Vagina (tissue), 2 donors: ENCODE data around the gene GCSAML. TPM values are rescaled to one million over a fixed set of nuclear protein-coding genes. Genes with fewer than 3 reads are reported as not detected.

Experiments used
- DNase-seq, 2 donors: peaks; one replicate each; pipeline ENCODE4 v3.0.0-alpha.2; 2017; ENCODE audit errors: extremely low spot score in 2 of 2
- H3K27ac ChIP-seq: fragments of 200-600 bp; sonication (generic); one replicate; pipeline ENCODE4 v1.5.1; 2019
- H3K27me3 ChIP-seq: fragments of 200-600 bp; sonication (generic); one replicate; pipeline ENCODE4 v1.5.1; 2019
- H3K36me3 ChIP-seq, 2 donors: fragments of 200-600 bp; sonication (generic); one replicate each; pipeline ENCODE4 v1.5.1; 2017 to 2019
- H3K4me1 ChIP-seq: fragments of 200-600 bp; sonication (generic); one replicate; pipeline ENCODE4 v1.5.1; 2019
- H3K4me3 ChIP-seq, 2 donors: fragments of 200-600 bp; sonication (generic); 1 replicate in 1 of 2; 2 replicates in 1 of 2; pipeline ENCODE4 v1.5.1; 2016 to 2019
- H3K9me3 ChIP-seq: fragments of 200-600 bp; sonication (generic); one replicate; pipeline ENCODE4 v1.5.1; 2019
- CTCF ChIP-seq, 3 experiments: fragments of 450-650 bp in 2 of 3; fragments of 200-600 bp in 1 of 3; sonication (generic) in 1 of 3; IDR thresholded peaks; one replicate each; pipeline ENCODE4 v1.5.1; 2017 to 2019; ENCODE audit warnings: antibody characterized with exemption in 3 of 3, mild to moderate bottlenecking in 2 of 3, moderate library complexity in 2 of 3
- POLR2A ChIP-seq, 2 donors: fragments of 450-650 bp; IDR thresholded peaks; one replicate each; pipeline ENCODE4 v1.6.1; 2017; ENCODE audit warnings: antibody characterized with exemption in 2 of 2, mild to moderate bottlenecking in 2 of 2, moderate library complexity in 2 of 2
- POLR2AphosphoS5 ChIP-seq, 2 donors: sonication (generic); formaldehyde crosslinking; IDR thresholded peaks; one replicate each; pipeline ENCODE4 v1.9.0; 2017; ENCODE audit warnings: antibody characterized with exemption in 2 of 2, mild to moderate bottlenecking in 2 of 2, low read depth in 1 of 2; ENCODE audit not compliant: insufficient read depth in 1 of 2
- intact Hi-C: fragments of 100-400 bp; cut with DNase I; formaldehyde crosslinking; loops from one replicate; pipeline ENCODE4 v1.15.1; 2023
- total RNA-seq: library from RNA; depleted of rRNA; stranded (reverse); fragments of >200 nt; gene quantifications from one replicate; pipeline ENCODE4 v1.2.3, GENCODE V29; 2016

GCSAML gene
- total RNA-seq, 1 donor from 2014 or later, result not detected

GRCh38 chr1:247548092-247548491, 842 bp upstream of the GCSAML start:
- Histone ChIP-seq H3K9me3 (no peaks in the 10 kb centered on the region), H3K36me3 (no peaks in the 10 kb centered on the region), H3K27ac (no peak overlapping the region), H3K4me1 (no peaks in the 10 kb centered on the region), H3K27me3 (no peaks in the 10 kb centered on the region), H3K4me3 (no peak overlapping the region)
- DNase-seq, result no peak
- no peak for TF ChIP-seq POLR2A (IDR thresholded peaks at IDR 0.05)
- TF ChIP-seq POLR2AphosphoS5 (IDR thresholded peaks at IDR 0.05; ENCODE audit: insufficient read depth in 1 of 2, low read depth in 1 of 2), result no peak
- intact Hi-C loops, result no loop called here

DNA sequence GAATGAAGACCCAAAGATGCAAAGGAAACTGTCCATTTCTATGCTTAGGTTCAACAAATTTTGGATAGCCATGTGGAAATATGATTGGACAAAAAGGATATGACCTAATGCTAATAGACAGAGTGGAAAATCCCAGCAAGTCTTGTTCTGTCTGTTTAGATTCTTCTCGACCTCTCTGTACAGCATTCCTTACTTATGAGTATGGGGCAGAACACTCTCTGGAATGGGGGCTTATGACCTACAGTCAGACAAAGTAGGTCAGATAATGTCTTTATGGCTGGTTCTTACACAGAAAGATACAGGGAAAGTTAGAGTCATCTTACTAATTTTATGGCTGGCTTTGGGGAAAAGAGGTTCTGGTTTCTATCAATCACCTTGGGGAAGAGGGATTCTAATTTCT, 2.8 kb downstream of the GCSAML start:
- Histone ChIP-seq H3K27me3 (no peaks in the 10 kb centered on the region), H3K9me3 (no peaks in the 10 kb centered on the region), H3K27ac (no peak overlapping the region), H3K36me3 (no peaks in the 10 kb centered on the region), H3K4me1 (no peaks in the 10 kb centered on the region), H3K4me3 (no peak overlapping the region)
- DNase-seq, result no peak
- TF ChIP-seq CTCF (IDR thresholded peaks at IDR 0.05), result no peak
- no peak for TF ChIP-seq POLR2A (IDR thresholded peaks at IDR 0.05)
- no peak for TF ChIP-seq POLR2AphosphoS5 (IDR thresholded peaks at IDR 0.05; ENCODE audit: insufficient read depth in 1 of 2, low read depth in 1 of 2)
- intact Hi-C loops, result no loop called here

DNA sequence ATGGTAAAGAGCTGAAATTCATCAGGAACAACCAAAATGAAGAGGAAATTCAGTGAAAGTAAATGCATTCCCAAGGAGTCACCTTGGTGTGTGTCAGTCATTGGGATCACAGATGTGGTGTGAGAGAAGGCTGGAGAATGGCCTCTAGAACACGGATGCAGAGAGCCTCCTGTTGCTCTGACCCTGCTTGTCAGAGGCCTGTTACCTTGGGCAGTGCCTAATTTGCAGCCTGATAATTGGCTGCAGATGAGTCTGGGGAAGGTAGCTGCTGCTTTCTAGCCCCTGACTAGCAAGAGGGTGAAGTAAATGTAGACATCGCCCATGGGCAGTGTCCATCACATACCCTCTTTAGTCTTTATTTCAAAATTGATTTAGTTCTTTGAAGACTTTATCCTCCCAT, 3.3 kb downstream of the GCSAML start:
- Histone ChIP-seq H3K9me3 (no peaks in the 10 kb centered on the region), H3K27ac (no peak overlapping the region), H3K4me3 (no peak overlapping the region), H3K27me3 (no peaks in the 10 kb centered on the region), H3K4me1 (no peaks in the 10 kb centered on the region), H3K36me3 (no peaks in the 10 kb centered on the region)
- DNase-seq, result no peak
- intact Hi-C loops, result no loop called here
- TF ChIP-seq POLR2AphosphoS5 (IDR thresholded peaks at IDR 0.05; ENCODE audit: insufficient read depth in 1 of 2, low read depth in 1 of 2), result no peak
- TF ChIP-seq POLR2A (IDR thresholded peaks at IDR 0.05), result no peak
- no peak for TF ChIP-seq CTCF (IDR thresholded peaks at IDR 0.05)

DNA sequence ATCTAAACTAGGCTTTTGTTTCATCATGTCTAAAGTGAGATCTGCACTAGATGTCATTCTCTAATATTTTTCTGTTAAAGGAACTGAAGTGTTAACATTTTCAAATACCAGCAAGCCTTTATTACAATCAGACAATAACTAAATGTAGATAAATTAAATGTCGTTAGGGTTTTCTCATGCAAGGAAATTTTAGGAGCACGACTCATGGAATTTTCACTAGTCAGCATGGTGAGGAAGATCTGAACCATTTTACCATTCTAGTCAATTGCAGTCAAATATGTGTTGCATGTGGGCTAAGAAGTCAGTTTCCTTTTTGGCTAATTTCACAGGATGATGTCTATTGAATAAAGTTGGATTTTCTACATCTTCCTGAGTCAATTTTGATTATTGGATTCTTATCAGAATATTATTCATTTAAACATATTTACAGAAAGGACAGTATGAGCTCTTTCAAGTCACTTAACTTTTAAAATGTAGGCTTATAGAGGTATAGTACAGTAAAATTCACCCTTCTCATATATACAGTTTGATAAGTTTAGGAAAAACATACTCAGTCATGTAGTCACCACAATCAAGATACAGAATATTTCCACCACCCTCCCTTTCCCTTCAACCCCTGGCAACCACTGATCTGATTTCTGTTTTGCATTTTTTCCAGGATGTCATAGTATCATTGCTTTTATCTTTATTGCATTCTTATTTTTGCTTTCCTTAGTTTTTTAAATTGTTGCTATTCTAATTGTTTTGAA, 9.2 kb downstream of the GCSAML start:
- no peaks in the 10 kb centered on the region for H3K36me3 ChIP-seq
- no peaks in the 10 kb centered on the region for H3K27me3 ChIP-seq
- TF ChIP-seq POLR2A (IDR thresholded peaks at IDR 0.05), result no peak
- TF ChIP-seq POLR2AphosphoS5 (IDR thresholded peaks at IDR 0.05; ENCODE audit: insufficient read depth in 1 of 2, low read depth in 1 of 2), result no peak
- TF ChIP-seq CTCF (IDR thresholded peaks at IDR 0.05), result no peak
- no peak overlapping the region for H3K27ac ChIP-seq
- no peak overlapping the region for H3K4me3 ChIP-seq
- intact Hi-C loops, result no loop called here
- no peak for DNase-seq
- no peaks in the 10 kb centered on the region for H3K9me3 ChIP-seq
- H3K4me1 ChIP-seq, result no peaks in the 10 kb centered on the region

GRCh38 chr1:247561711-247562110, 12.8 kb downstream of the GCSAML start:
- H3K9me3 ChIP-seq, result no peaks in the 10 kb centered on the region
- no peaks in the 10 kb centered on the region for H3K36me3 ChIP-seq
- intact Hi-C loops, result no loop called here
- H3K27ac ChIP-seq, result no peak overlapping the region
- H3K4me3 ChIP-seq, result no peak overlapping the region
- DNase-seq, result no peak
- H3K4me1 ChIP-seq, result no peaks in the 10 kb centered on the region
- TF ChIP-seq CTCF (IDR thresholded peaks at IDR 0.05), result no peak
- no peak for TF ChIP-seq POLR2A (IDR thresholded peaks at IDR 0.05)
- TF ChIP-seq POLR2AphosphoS5 (IDR thresholded peaks at IDR 0.05; ENCODE audit: insufficient read depth in 1 of 2, low read depth in 1 of 2), result no peak
- no peaks in the 10 kb centered on the region for H3K27me3 ChIP-seq
